Mesenchymal stem cell (in vitro differentiated cells and primary cell): Measurements from ENCODE around the gene NR3C2.
A peak's percentile ranks its signal among the peaks of the same experiment; 100 is the strongest.

ENCODE experiments used
- DNase-seq: peaks from one replicate; pipeline ENCODE4 v3.0.0-alpha.2; 2013
- H2AFZ ChIP-seq: one replicate; pipeline ENCODE4 v1.6.1; 2013; ENCODE audit warnings: low read depth, mild to moderate bottlenecking, control low read depth, inconsistent platforms, low read length, moderate library complexity
- H2AK5ac ChIP-seq: 2 replicates; pipeline ENCODE4 v1.6.1; 2013; ENCODE audit warnings: low read length, moderate library complexity, mild to moderate bottlenecking, inconsistent platforms; ENCODE audit not compliant: severe bottlenecking
- H2BK120ac ChIP-seq: one replicate; pipeline ENCODE4 v1.6.1; 2013; ENCODE audit warnings: low read depth, mild to moderate bottlenecking, inconsistent platforms, low read length, moderate library complexity
- H2BK12ac ChIP-seq, 2 experiments: one replicate each; pipeline ENCODE4 v1.6.1; 2013; ENCODE audit warnings: inconsistent platforms in 2 of 2, low read length in 2 of 2, mild to moderate bottlenecking in 2 of 2, moderate library complexity in 2 of 2, control low read depth in 1 of 2
- H2BK15ac ChIP-seq: one replicate; pipeline ENCODE4 v1.6.1; 2013; ENCODE audit warnings: mild to moderate bottlenecking, low read depth, inconsistent platforms; ENCODE audit not compliant: poor library complexity, severe bottlenecking
- H2BK5ac ChIP-seq: 2 replicates; pipeline ENCODE4 v1.6.1; 2013; ENCODE audit warnings: low read depth, mild to moderate bottlenecking, low read length, control low read depth, inconsistent platforms; ENCODE audit not compliant: poor library complexity, severe bottlenecking
- H3K14ac ChIP-seq, 2 experiments: one replicate each; pipeline ENCODE4 v1.6.1; 2013; ENCODE audit warnings: inconsistent platforms in 2 of 2, low read length in 2 of 2, control low read depth in 1 of 2, mild to moderate bottlenecking in 1 of 2, moderate library complexity in 1 of 2
- H3K18ac ChIP-seq, 2 experiments: one replicate each; pipeline ENCODE4 v1.6.1; 2013; ENCODE audit warnings: inconsistent platforms in 2 of 2, low read length in 2 of 2, control low read depth in 1 of 2, low read depth in 1 of 2, mild to moderate bottlenecking in 1 of 2
- H3K23ac ChIP-seq, 2 experiments: one replicate each; pipeline ENCODE4 v1.6.1; 2013; ENCODE audit warnings: inconsistent platforms in 2 of 2, low read length in 2 of 2, mild to moderate bottlenecking in 2 of 2, moderate library complexity in 2 of 2, control low read depth in 1 of 2
- H3K27ac ChIP-seq: 2 replicates; pipeline ENCODE4 v1.5.1; 2013; ENCODE audit warnings: mild to moderate bottlenecking, moderate library complexity, low read length, control low read depth, inconsistent platforms; ENCODE audit not compliant: poor library complexity, severe bottlenecking
- H3K27me3 ChIP-seq, 2 experiments: 2 replicates each; pipeline versions ENCODE4 v1.6.1 to v1.7.0; 2013; ENCODE audit warnings: low read length in 2 of 2, mild to moderate bottlenecking in 2 of 2, moderate library complexity in 2 of 2, control low read depth in 1 of 2, inconsistent platforms in 1 of 2; ENCODE audit not compliant: control insufficient read depth in 1 of 2, insufficient read depth in 1 of 2
- H3K36me3 ChIP-seq, 2 experiments: 2 replicates each; pipeline versions ENCODE4 v1.6.1 to v1.7.0; 2013; ENCODE audit warnings: low read length in 2 of 2, control low read depth in 1 of 2, inconsistent platforms in 1 of 2, low read depth in 1 of 2, mild to moderate bottlenecking in 1 of 2; ENCODE audit not compliant: insufficient read depth in 2 of 2, control insufficient read depth in 1 of 2
- H3K4ac ChIP-seq, 2 experiments: one replicate each; pipeline ENCODE4 v1.6.1; 2013; ENCODE audit warnings: inconsistent platforms in 2 of 2, low read length in 2 of 2, mild to moderate bottlenecking in 2 of 2, moderate library complexity in 2 of 2, control low read depth in 1 of 2, low read depth in 1 of 2
- H3K4me1 ChIP-seq: 2 replicates; pipeline ENCODE4 v1.6.1; 2013; ENCODE audit warnings: low read depth, low read length, control low read depth; ENCODE audit not compliant: control insufficient read depth, insufficient read depth
- H3K4me2 ChIP-seq: 2 replicates; pipeline ENCODE4 v1.6.1; 2013; ENCODE audit warnings: low read length, mild to moderate bottlenecking, inconsistent platforms; ENCODE audit not compliant: poor library complexity, severe bottlenecking
- H3K4me3 ChIP-seq, 2 experiments: 2 replicates each; pipeline versions ENCODE4 v1.5.1 to v1.7.0; 2013; ENCODE audit warnings: low read length in 2 of 2, mild to moderate bottlenecking in 2 of 2, control low read depth in 1 of 2, low read depth in 1 of 2; ENCODE audit not compliant: insufficient read depth in 1 of 2
- H3K79me1 ChIP-seq: replicated peaks from 2 replicates; pipeline ENCODE4 v1.6.1; 2013; ENCODE audit warnings: mild to moderate bottlenecking, control low read depth, low read length, inconsistent platforms; ENCODE audit not compliant: poor library complexity, severe bottlenecking
- H3K9ac ChIP-seq: 2 replicates; pipeline ENCODE4 v1.7.0; 2013; ENCODE audit warnings: mild to moderate bottlenecking, low read length, moderate library complexity
- H3K9me3 ChIP-seq: 2 replicates; pipeline ENCODE4 v1.7.0; 2013; ENCODE audit warnings: mild to moderate bottlenecking, low read length; ENCODE audit not compliant: control insufficient read depth
- H4K8ac ChIP-seq: one replicate; pipeline ENCODE4 v1.6.1; 2013; ENCODE audit warnings: inconsistent platforms, mild to moderate bottlenecking, low read length, moderate library complexity
- H4K91ac ChIP-seq: one replicate; pipeline ENCODE4 v1.6.1; 2013; ENCODE audit warnings: mild to moderate bottlenecking, low read length, inconsistent platforms
- WGBS: methylation state at CpG from one replicate; pipeline ENCODE4 v1.1.7; 2013; ENCODE audit warnings: mixed read lengths; 5-methylcytosine and 5-hydroxymethylcytosine counted together

The NR3C2 gene

DNA sequence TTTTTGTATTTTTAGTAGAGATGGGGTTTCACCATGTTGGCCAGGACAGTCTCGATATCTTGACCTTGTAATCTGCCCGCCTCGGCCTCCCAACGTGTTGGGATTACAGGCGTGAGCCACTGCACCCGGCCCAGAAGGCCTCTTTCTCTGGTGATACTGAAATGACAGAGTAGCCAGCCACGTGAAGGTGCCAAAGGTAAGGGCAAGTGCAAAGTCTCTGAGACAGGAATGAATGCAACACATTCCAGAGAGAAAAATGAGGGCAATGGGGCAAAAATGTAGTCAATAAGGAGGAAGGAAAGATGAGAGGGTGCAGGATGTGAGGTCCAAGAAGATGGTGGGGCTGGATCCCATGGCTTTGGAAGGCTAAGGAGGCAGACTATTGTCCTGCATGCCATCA lies 176.0 kb downstream of the NR3C2 start:
- Histone ChIP-seq H4K91ac (no peak overlapping the region), H3K14ac (no peak overlapping the region), H3K36me3 (no peaks in the 10 kb centered on the region), H2BK120ac (no peak overlapping the region), H2AFZ (no peak overlapping the region), H3K27me3 (no peaks in the 10 kb centered on the region), H3K18ac (no peak overlapping the region), H3K27ac (peak overlapping the region; percentile 20), H3K4me3 (no peak overlapping the region), H3K4ac (no peak overlapping the region), H3K4me1 (peaks cover 8% of the 10 kb centered on the region), H3K23ac (no peak overlapping the region), H2BK5ac (no peak overlapping the region), H3K79me1 (peaks cover 7% of the 10 kb centered on the region), H4K8ac (no peak overlapping the region), H3K9me3 (no peaks in the 10 kb centered on the region), H3K9ac (no peak overlapping the region), H3K4me2 (no peak overlapping the region), H2BK12ac (no peak overlapping the region), H2AK5ac (peak overlapping the region; percentile 99), H2BK15ac (no peak overlapping the region)
- DNase-seq: no peak
- WGBS: 88% methylated on average over 7 of the region's 7 CpGs

DNA sequence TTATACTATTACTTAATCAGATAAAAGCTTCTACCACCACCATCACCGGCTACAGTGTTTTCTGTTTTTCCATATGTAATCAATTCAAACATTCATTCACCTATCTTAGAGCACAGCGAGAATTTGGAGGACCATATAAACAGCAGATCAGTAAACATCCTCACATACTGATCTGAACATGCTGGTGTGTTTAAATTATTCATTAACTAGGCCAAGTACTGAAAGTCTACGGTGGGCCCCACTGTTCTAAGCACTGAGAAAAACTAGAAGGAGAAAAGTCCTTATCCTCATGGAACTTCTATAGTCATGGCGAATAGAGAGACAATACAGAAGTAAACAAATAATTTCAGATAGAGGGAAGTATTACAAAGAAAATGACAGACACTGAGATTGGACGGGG lies 176.6 kb downstream of the NR3C2 start:
- no peak overlapping the region for H2BK120ac ChIP-seq
- no peak overlapping the region for H3K4ac ChIP-seq
- H3K27me3 ChIP-seq: no peaks in the 10 kb centered on the region
- H3K27ac ChIP-seq: peak overlapping the region; percentile 62
- no peak overlapping the region for H3K18ac ChIP-seq
- H3K4me3 ChIP-seq: no peak overlapping the region
- no peak for DNase-seq
- no peak overlapping the region for H3K4me2 ChIP-seq
- WGBS: 78% methylated on average over 5 of the region's 5 CpGs
- H4K91ac ChIP-seq: no peak overlapping the region
- H2AK5ac ChIP-seq: no peak overlapping the region
- H3K23ac ChIP-seq: no peak overlapping the region
- no peak overlapping the region for H3K9ac ChIP-seq
- H3K4me1 ChIP-seq: peaks cover 11% of the 10 kb centered on the region
- H2BK15ac ChIP-seq: no peak overlapping the region
- H2AFZ ChIP-seq: no peak overlapping the region
- no peak overlapping the region for H2BK12ac ChIP-seq
- no peaks in the 10 kb centered on the region for H3K9me3 ChIP-seq
- no peak overlapping the region for H3K14ac ChIP-seq
- peaks cover 7% of the 10 kb centered on the region for H3K79me1 ChIP-seq
- H4K8ac ChIP-seq: no peak overlapping the region
- H2BK5ac ChIP-seq: no peak overlapping the region
- no peaks in the 10 kb centered on the region for H3K36me3 ChIP-seq

DNA sequence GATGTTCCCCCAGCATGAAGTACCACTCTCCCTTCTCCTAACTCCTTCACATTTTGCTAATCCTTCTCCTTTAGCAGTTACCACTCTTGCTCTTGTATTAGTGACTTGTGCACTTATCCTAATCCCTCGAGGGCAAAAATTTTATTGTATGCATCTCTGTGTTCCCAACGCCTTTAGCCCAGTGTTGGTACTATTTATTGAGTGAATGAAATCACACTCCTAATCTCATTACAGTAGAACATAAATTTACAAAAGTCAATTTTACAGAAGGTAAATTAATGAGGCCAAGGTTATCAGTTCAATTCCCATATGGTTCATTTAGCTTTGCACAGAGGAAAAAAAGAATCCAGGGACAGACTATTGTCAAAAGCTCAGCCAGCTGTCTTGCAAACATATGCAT lies 178.4 kb downstream of the NR3C2 start:
- no CpG with 5 or more reads among the region's 2 CpGs for WGBS
- H3K9me3 ChIP-seq: no peaks in the 10 kb centered on the region
- H3K23ac ChIP-seq: no peak overlapping the region

DNA sequence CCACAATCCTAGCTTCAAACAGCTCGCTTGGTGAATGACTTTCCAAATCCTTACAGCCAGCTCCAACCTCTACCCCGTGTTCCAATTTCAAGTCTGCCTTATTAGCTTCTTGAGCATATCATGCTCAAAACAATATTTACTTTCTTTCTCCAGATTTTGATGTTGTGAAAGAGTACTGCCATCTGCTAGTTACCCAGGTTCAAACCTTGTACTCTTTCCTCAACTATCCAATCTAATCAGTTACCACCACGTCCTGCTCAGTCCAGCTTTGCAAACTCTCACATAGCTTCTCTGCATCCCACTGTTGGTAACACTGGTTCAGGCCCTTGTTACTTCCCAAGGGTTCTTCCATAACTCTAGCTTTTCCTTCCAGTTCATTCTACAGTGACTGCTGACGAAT lies 179.1 kb downstream of the NR3C2 start:
- Histone ChIP-seq H2AK5ac (peak overlapping the region; percentile 96), H2BK12ac (no peak overlapping the region)
- WGBS: 61% methylated on average over 4 of the region's 4 CpGs

More for the DNA sequence above, 178.4 kb downstream of the NR3C2 start:
- Histone ChIP-seq H4K91ac (no peak overlapping the region), H3K27me3 (no peaks in the 10 kb centered on the region), H4K8ac (no peak overlapping the region), H2BK15ac (no peak overlapping the region), H2BK120ac (no peak overlapping the region), H3K4ac (no peak overlapping the region), H3K36me3 (no peaks in the 10 kb centered on the region), H3K18ac (no peak overlapping the region), H2AFZ (no peak overlapping the region), H3K14ac (no peak overlapping the region), H2AK5ac (peak overlapping the region; percentile 29), H3K4me2 (no peak overlapping the region), H2BK12ac (no peak overlapping the region), H3K4me1 (peaks cover 11% of the 10 kb centered on the region), H2BK5ac (no peak overlapping the region), H3K79me1 (peaks cover 7% of the 10 kb centered on the region), H3K27ac (no peak overlapping the region), H3K4me3 (no peak overlapping the region), H3K9ac (no peak overlapping the region)
- no peak for DNase-seq

More for the DNA sequence above, 179.1 kb downstream of the NR3C2 start:
- H3K4me2 ChIP-seq: no peak overlapping the region
- no peak overlapping the region for H3K4ac ChIP-seq
- no peak overlapping the region for H3K18ac ChIP-seq
- H3K14ac ChIP-seq: no peak overlapping the region
- H3K9me3 ChIP-seq: no peaks in the 10 kb centered on the region
- H3K4me1 ChIP-seq: peaks cover 15% of the 10 kb centered on the region
- no peak overlapping the region for H3K4me3 ChIP-seq
- no peak overlapping the region for H3K9ac ChIP-seq
- DNase-seq: no peak
- H3K27ac ChIP-seq: no peak overlapping the region
- no peaks in the 10 kb centered on the region for H3K27me3 ChIP-seq
- no peaks in the 10 kb centered on the region for H3K36me3 ChIP-seq
- no peak overlapping the region for H4K8ac ChIP-seq
- H4K91ac ChIP-seq: no peak overlapping the region
- peak overlapping the region; percentile 77 for H2BK5ac ChIP-seq
- H2AFZ ChIP-seq: no peak overlapping the region
- H3K23ac ChIP-seq: no peak overlapping the region
- no peak overlapping the region for H2BK15ac ChIP-seq
- H2BK120ac ChIP-seq: no peak overlapping the region
- H3K79me1 ChIP-seq: peaks cover 7% of the 10 kb centered on the region
